NCI-H2081 treated with DMSO at 0.1 percent for 48 hours (cell line): ENCODE results near the gene RTP2.
"Not testable (repeated sequence)": the region's sequence is repeated elsewhere in the genome, so short reads cannot be mapped to it uniquely, and the experiment has no call there.

Experiments
- DNase-seq: peaks from one replicate; lab custom pipeline; 2025; lab: John Stamatoyannopoulos, UW

RTP2 gene

GRCh38 chr3:187713504-187713903, 11.1 kb upstream of the RTP2 start:
- no peak for DNase-seq

- no peak for DNase-seq
Measured at GRCh38 chr3:187709155-187709554, 6.8 kb upstream of the RTP2 start.

DNA sequence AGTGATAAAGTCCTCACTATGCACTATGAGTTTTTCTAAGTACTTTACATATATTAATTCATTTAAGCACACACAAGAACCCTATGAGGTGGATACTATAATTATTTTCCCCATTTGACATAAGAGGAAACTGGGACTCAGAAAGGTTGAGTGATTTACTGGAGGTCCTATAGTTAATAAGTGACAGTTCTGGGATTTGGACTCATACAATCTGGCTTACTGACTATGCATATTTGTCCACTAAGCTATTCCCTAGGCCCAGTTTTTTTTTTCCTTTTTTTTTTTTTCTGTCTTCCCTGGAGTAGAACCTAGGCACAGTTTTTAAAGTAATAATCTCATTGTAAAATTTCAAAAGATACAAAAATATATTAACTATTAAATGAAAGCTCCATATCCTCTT, 6.3 kb upstream of the RTP2 start:
- DNase-seq: no peak

DNA sequence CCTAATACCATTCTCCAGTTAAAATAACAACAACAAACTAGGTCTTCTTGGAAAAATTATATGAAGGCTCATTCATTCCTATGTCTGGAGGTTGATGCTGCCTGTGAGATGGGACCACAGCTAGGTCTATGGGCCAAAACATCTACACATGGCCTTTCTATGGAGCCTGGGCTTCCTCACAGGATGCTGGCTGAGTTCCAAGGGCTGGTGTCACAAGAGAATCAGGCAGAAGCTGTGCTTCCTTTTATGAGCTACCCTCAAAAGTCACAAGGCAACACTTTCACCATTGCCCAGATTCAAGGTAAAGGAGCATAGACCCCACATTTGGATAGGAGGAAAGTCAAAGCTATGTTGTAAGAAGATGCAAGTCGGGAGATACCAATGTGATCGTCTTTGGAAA, 4.6 kb upstream of the RTP2 start:
- DNase-seq: no peak

- DNase-seq: no peak
Measured at GRCh38 chr3:187705164-187705563, 2.8 kb upstream of the RTP2 start.

DNA sequence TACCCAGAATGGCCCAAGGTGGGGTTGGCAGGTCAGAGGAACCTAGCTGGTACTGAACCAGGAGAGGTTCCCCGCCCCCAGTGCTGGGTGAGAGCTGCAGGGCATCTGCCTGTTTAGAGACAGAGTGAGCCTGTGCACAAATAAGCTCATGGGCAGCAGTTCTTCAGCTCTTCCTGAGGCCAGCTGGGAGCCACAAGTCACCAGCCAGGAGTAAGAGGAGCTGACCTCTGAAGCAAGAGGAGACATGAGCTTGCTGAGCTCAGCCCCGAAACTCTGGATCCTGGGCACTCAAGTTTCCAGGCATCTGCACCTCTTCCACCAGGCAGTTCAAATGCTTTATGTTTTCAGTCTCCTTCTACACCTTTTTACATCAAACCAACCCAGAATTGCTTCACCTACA, 2.1 kb downstream of the RTP2 start:
- no peak for DNase-seq

DNA sequence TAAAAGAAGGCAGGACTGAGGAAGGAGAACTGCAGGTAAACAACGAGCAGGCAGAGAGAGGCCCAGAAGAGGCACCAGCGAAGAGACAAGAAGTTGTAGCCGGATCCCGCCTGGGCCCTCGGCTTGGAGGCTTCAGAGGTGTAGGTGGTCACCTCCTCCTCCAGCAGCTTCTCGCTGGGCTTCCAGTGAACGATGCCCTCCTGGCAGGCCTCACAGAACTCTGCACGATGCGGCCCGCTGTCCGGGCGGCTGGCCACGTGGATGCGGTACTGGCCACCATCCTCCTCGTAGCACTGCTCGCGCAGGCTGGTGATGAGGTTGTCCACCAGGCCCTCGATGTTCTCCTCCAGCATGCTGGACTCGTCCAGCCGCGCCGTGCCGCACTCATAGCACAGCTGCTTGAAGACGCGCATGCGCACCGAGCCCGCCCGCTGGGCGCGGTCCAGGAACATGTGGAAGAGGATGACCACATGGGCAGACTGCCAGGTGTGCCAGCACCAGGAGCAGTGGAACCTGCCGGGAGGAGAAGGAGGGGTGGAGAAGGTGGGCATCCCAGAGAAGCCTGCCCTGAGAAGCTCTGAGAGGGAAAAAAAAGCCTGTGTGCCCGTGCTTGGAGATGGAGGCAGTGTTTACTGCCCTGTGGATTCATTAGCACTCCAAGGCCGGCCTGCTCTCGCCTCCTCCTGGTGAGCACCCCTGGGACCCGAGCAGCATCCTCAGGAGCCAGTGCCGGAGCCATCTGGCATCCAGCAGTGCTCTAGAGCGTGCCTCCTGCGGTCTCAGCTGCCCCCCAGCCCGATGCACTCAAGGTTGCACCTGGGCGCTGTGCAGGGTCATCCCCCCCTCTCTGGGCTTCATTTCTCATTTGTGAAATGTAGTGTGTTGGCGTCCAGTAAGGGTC, 3.6 kb downstream of the RTP2 start:
- no peak for DNase-seq

DNA sequence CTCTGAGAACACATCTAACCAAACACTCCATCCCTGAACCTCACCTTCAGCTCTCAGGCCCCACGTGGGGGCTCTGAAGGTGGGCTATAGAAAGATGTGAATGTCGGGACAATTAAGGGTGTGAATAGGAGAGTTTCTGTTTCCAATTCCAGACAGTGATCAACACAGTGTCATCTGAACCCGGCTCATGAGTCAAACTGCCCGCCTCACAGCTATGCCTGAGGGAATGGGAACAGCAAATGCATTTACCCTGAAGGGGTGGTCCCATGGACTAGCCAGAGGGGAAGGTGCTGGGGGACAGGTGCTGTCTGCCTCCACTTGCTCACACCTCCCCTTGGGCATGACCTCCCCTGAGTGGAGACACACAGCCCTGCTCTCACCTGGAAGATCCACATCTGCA, 6.3 kb downstream of the RTP2 start:
- DNase-seq: no peak

GRCh38 chr3:187695449-187695848, 6.9 kb downstream of the RTP2 start:
- no peak for DNase-seq

GRCh38 chr3:187694801-187695200, 7.6 kb downstream of the RTP2 start:
- DNase-seq: no peak

DNA sequence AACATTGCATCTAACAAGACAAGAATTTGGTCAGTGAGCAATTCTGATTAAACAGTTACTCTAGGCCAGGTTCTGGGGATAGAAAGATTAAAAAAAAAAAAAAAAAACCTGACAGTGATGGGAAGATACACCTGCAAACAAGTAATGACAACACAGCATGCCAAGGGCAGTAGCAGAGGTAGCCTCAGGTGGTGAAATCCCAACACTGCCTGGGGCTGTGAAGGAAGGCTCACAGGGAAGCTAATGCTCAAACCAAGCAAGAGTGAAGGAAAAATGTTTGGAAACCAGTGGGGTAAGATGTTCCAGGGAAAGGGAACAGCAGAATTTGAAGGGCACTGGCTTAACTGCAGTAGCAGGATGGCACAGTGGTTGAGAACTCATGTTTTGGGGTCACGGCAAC, 8.9 kb downstream of the RTP2 start:
- no peak for DNase-seq

GRCh38 chr3:187689984-187690383, 12.4 kb downstream of the RTP2 start:
- DNase-seq: no peak

DNA sequence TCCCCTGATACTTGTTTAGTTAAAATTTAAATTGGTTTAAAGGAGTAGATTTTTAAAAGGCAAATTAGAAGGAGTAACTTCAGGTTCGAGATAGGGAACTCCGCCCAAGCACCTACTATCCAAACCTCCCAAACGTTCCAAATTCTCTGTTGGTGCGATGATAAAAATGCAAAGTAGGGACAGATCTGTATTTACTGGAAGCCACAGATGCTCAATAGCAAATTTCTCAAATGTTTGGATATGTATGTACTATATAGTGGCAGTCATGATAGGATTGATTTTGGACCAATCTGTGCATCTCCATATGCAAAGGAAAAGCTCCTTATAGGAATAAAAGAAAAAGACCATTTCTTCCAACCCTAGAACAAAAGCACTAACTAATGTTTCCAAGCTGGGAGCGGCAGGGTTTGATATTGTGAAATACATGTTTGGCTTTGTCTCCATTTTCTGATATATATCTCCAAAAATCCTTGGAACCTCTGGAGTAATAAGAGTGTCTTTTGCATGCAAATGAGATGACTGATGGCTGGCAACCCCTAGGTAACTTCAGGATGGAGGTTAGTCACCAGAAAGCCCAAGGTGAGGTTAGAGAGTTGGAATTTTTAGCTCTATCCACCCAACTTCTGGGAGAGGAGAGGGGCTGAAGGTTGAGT, 15.6 kb downstream of the RTP2 start:
- no peak for DNase-seq

DNA sequence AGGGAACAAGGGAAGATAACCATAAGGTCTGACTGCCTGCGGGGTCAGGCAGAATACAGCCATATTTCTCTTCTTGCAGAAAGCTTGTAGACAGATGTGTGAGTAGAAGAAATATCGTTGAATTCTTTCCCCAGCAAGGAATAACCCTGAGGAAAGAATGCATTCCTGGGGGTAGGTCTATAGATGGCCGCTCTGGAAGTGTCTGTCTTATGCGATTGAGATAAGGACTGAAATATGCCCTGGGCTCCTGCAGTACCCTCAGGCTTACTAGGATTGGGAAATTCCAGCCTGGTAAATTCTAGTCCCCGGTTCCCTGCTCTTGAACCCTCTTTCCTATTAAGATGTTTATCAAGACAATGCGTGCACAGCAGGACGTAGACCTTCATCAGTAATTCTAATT, 16.4 kb downstream of the RTP2 start:
- DNase-seq: no peak

DNA sequence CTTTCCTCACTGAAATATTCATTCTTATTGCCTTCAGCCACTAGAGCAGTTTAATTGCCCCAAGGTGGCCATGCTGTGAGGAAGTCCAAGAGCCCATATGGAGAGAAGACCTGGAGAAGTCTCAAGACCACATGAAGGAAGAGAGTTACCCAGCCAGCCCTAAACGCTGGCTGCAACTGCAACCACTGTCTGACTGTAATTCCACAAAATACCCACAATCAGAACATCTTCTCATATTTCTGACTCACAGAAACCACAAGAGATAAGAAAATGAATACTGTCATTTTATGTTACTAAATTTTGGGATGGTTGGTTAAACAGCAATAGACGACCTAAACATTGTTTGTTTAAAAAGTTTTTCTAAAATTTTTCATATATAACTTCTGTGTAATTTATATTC, 17.5 kb downstream of the RTP2 start:
- DNase-seq: no peak

- no peak for DNase-seq
Measured at GRCh38 chr3:187684444-187684843, 17.9 kb downstream of the RTP2 start.

- not testable (repeated sequence) for DNase-seq
Measured at GRCh38 chr3:187681756-187682155, 20.6 kb downstream of the RTP2 start.

GRCh38 chr3:187679638-187680396, 22.5 kb downstream of the RTP2 start:
- DNase-seq: no peak

- no peak for DNase-seq
Measured at GRCh38 chr3:187678726-187679268, 23.6 kb downstream of the RTP2 start.

DNA sequence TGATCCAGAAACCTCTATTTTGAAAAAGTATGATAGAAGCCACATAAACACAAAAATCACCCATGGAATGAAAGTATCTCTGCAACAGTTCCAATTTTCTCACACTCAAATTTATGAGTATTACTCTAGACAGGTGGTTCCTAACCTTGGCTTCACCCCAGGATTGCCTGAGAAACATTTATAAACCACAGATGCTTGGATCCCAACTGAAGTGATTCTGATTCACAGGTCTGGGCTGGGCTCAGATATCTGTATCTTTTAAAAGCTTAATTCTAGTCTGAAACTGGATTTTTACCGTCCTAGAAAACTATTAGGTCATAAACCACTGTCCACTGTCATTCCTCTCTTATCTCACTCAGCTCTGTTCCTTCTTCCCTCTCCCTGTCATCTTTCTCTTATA, 24.8 kb downstream of the RTP2 start:
- DNase-seq: no peak

DNA sequence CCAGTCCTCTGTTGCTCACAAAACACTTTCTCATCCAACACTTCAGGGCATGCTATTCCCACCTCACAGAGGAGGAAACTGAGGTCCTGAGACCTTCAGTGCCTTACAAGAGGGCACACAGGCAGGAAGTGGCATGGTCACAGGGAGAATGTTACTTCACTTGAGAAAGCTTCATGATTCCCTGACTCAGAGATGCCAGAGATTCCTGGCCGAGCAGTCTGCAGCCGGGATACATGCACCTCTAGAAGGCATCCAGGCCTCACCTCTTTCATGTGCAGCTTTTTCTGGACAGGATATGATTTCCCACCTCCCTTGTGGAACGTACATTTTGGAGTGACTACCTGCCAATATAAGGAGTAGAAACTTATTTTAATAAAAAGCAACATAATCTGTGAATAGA, 29.3 kb downstream of the RTP2 start:
- no peak for DNase-seq

DNA sequence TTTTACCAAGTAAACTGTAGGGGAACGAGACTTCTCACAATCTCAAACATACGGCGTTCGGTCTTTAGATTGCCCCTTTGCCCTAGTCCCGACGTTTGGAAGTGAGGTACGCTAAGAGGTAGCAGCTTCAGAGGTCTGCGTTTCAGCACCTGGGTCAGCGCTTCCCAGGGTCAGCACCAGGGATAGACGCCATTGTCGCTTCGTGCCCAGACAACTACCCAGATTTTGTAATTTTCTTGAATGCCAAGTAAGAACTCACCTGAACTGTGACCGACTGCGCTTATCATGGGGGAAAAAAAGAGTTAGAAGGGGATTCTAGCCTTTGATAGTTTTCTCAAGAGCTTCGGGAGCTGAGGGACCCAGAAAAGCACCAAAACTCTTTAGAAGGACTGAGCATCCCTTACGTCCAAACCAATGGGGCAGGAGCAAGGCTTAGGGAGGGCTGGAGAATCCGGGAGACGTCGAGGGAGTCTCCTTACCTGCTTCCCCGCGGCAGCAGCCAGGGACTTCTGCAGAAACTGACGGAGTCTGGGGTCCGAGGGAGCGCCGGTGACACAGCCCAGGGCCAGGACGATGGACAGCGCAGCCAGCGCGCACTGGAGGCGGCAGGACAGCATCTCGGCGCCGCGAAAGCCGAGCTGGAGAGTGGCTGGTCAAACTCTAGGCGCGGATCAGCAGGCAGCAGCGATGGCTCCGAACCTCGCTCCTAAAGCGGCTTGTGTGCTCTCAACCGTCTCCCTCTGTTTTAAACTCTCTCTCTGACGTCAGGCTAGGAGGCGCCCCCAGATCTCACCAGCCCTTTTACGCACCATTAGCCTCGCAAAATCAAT, 32.5 kb downstream of the RTP2 start, which contains the start of gene SST:
SST (minus strand) TSS at position 720 of the 830 bp plus-strand sequence; CDS start at position 617, 103 bp downstream.
- DNase-seq: no peak
